HepG2 (cell line): ENCODE results near the gene ANKS3. TPM values are rescaled to one million over a fixed set of nuclear protein-coding genes. Genes with fewer than 3 reads are reported as not detected.

ENCODE experiments used
- ATAC-seq: fragments of 200-7000 bp; cut with Tn5 transposase; 3 replicates; pipeline ENCODE4 v1.9.1; 2020; ENCODE audit warnings: mild to moderate bottlenecking, moderate library complexity
- BruUV-seq: library from RNA; stranded (reverse); fragments of 400-500 nt; replicated peaks from 2 replicates; lab custom pipeline; 2021; lab: Mats Ljungman, UMichigan
- CTCF ChIA-PET: fragments of 300-600 bp; formaldehyde crosslinking; extraction: SDS; loops from one replicate; lab custom pipeline; 2021; ENCODE audit warnings: low total read pairs, inconsistent platforms, low intra/inter-chr PET ratio; lab: Yijun Ruan, JAX
- POLR2A ChIA-PET: fragments of 350-600 bp; sonication (Branson Sonifier 250); formaldehyde crosslinking; loops from one replicate; lab custom pipeline; 2020; ENCODE audit warnings: antibody characterized with exemption, inconsistent platforms; lab: Yijun Ruan, JAX
- DNase-seq: peaks from one replicate; pipeline ENCODE4 v3.0.0-alpha.2; 2015; ENCODE audit warnings: low spot score
- FAIRE-seq: peaks from 3 replicates; lab custom pipeline; 2011; peaks lifted over from hg19 to GRCh38; lab: Jason Lieb, UNC
- H2AFZ ChIP-seq: one replicate; pipeline ENCODE4 v1.6.1; 2011; ENCODE audit warnings: low read length, inconsistent platforms
- H3K27ac ChIP-seq: fragments of 300-600 bp; 3 replicates; pipeline ENCODE4 v1.8.0; 2011; ENCODE audit warnings: mixed run types, mild to moderate bottlenecking, mixed read lengths, low read length, inconsistent platforms; ENCODE audit not compliant: insufficient read depth; ENCODE audit errors: extremely low read length
- H3K27me3 ChIP-seq, 2 experiments: fragments of 200-600 bp in 1 of 2; 2 replicates in 1 of 2; 3 replicates in 1 of 2; pipeline versions ENCODE4 v1.6.0 to v1.8.0; 2011; ENCODE audit warnings: low read length in 2 of 2, mild to moderate bottlenecking in 2 of 2, moderate library complexity in 2 of 2, inconsistent platforms in 1 of 2; ENCODE audit not compliant: insufficient read depth in 2 of 2, control insufficient read depth in 1 of 2
- H3K36me3 ChIP-seq, 2 experiments: fragments of 200-600 bp in 1 of 2; replicated peaks in 1 of 2; 2 replicates in 1 of 2; 3 replicates in 1 of 2; pipeline versions ENCODE4 v1.5.1 to v1.8.0; 2011; ENCODE audit warnings: low read length in 2 of 2, inconsistent platforms in 1 of 2; ENCODE audit not compliant: insufficient read depth in 2 of 2, control insufficient read depth in 1 of 2
- H3K4me1 ChIP-seq: 2 replicates; pipeline ENCODE4 v1.5.1; 2012; ENCODE audit warnings: low read length, inconsistent platforms; ENCODE audit not compliant: insufficient read depth
- H3K4me2 ChIP-seq: 2 replicates; pipeline ENCODE4 v1.6.0; 2011; ENCODE audit warnings: low read depth, low read length, inconsistent platforms
- H3K4me3 ChIP-seq, 3 experiments: fragments of 200-600 bp in 1 of 3; sonication (generic), shearing (Covaris generic) in 1 of 3; replicated peaks in 1 of 3; 2 replicates each; pipeline ENCODE4 v1.5.1; 2011 to 2016; ENCODE audit warnings: low read length in 3 of 3, inconsistent platforms in 2 of 3, low read depth in 2 of 3, mild to moderate bottlenecking in 2 of 3, control low read depth in 1 of 3, mixed read lengths in 1 of 3; ENCODE audit not compliant: insufficient read depth in 1 of 3
- H3K79me2 ChIP-seq: one replicate; pipeline ENCODE4 v1.6.1; 2011; ENCODE audit warnings: low read length, inconsistent platforms; ENCODE audit not compliant: insufficient read depth
- H3K9ac ChIP-seq: 2 replicates; pipeline ENCODE4 v1.6.0; 2011; ENCODE audit warnings: mild to moderate bottlenecking, low read depth, low read length, inconsistent platforms; ENCODE audit not compliant: insufficient read depth
- H3K9me3 ChIP-seq: 2 replicates; pipeline ENCODE4 v1.5.1; 2012; ENCODE audit warnings: mild to moderate bottlenecking, low read length
- H4K20me1 ChIP-seq: 2 replicates; pipeline ENCODE4 v1.6.0; 2011; ENCODE audit warnings: inconsistent platforms, mild to moderate bottlenecking, low read length, moderate library complexity; ENCODE audit not compliant: insufficient read depth
- AHR ChIP-seq: IDR thresholded peaks from 2 replicates; pipeline ENCODE4 v1.6.1; 2018; ENCODE audit warnings: missing genetic modification reagents, missing compliant biosample characterization
- ARID2 ChIP-seq: sonication (generic); formaldehyde crosslinking; IDR thresholded peaks from 2 replicates; pipeline ENCODE4 v1.8.1; 2022; ENCODE audit warnings: mild to moderate bottlenecking, missing genetic modification reagents, borderline replicate concordance
- CHCHD3 ChIP-seq: sonication (generic); formaldehyde crosslinking; IDR thresholded peaks from 2 replicates; pipeline ENCODE4 v1.8.0; 2022; ENCODE audit warnings: mild to moderate bottlenecking, missing genetic modification reagents, moderate library complexity
- FOXO4 ChIP-seq: sonication (generic); formaldehyde crosslinking; conservative IDR thresholded peaks from 2 replicates; pipeline ENCODE4 v1.8.1; 2023; ENCODE audit warnings: missing genetic modification reagents
- GFI1 ChIP-seq: sonication (generic); formaldehyde crosslinking; IDR thresholded peaks from 2 replicates; pipeline ENCODE4 v1.5.0; 2020; ENCODE audit warnings: missing genetic modification reagents, mild to moderate bottlenecking, borderline replicate concordance
- NFKB2 ChIP-seq: sonication (generic); formaldehyde crosslinking; IDR thresholded peaks from 2 replicates; pipeline ENCODE4 v1.4.0; 2020; ENCODE audit warnings: missing genetic modification reagents, borderline replicate concordance
- NRL ChIP-seq: sonication (generic); formaldehyde crosslinking; IDR thresholded peaks from 2 replicates; pipeline ENCODE4 v1.5.0; 2020; ENCODE audit warnings: missing genetic modification reagents, mild to moderate bottlenecking, moderate library complexity, borderline replicate concordance
- RFXANK ChIP-seq: IDR thresholded peaks from 2 replicates; pipeline ENCODE4 v1.6.1; 2016
- SOX13 ChIP-seq, 3 experiments: fragments of 450-650 bp in 1 of 3; sonication (generic) in 1 of 3; formaldehyde crosslinking in 1 of 3; IDR thresholded peaks in 2 of 3; conservative IDR thresholded peaks in 1 of 3; 2 replicates each; pipeline versions ENCODE4 v1.5.0 to v1.6.1; 2016 to 2020; ENCODE audit warnings: antibody characterized with exemption in 1 of 3, mild to moderate bottlenecking in 1 of 3, missing compliant biosample characterization in 1 of 3, missing genetic modification reagents in 1 of 3, moderate library complexity in 1 of 3
- TGIF2 ChIP-seq: IDR thresholded peaks from 2 replicates; pipeline ENCODE4 v1.6.1; 2016; ENCODE audit warnings: control low read depth, missing compliant biosample characterization
- ZNF224 ChIP-seq: sonication (generic); formaldehyde crosslinking; IDR thresholded peaks from 2 replicates; pipeline ENCODE4 v1.5.0; 2020; ENCODE audit warnings: mild to moderate bottlenecking, missing genetic modification reagents
- ZNF251 ChIP-seq: sonication (generic); formaldehyde crosslinking; IDR thresholded peaks from 2 replicates; pipeline ENCODE4 v1.9.0; 2021; ENCODE audit warnings: mild to moderate bottlenecking, missing genetic modification reagents
- ZNF280B ChIP-seq: sonication (generic); formaldehyde crosslinking; IDR thresholded peaks from 2 replicates; pipeline ENCODE4 v1.5.0; 2020; ENCODE audit warnings: missing genetic modification reagents, mild to moderate bottlenecking, borderline replicate concordance
- ZNF317 ChIP-seq: sonication (generic); formaldehyde crosslinking; IDR thresholded peaks from 2 replicates; pipeline ENCODE4 v1.5.0; 2020; ENCODE audit warnings: mild to moderate bottlenecking, missing genetic modification reagents
- ZNF446 ChIP-seq: sonication (generic); formaldehyde crosslinking; IDR thresholded peaks from 2 replicates; pipeline ENCODE4 v1.5.0; 2020; ENCODE audit warnings: mild to moderate bottlenecking, missing genetic modification reagents
- ZNF484 ChIP-seq: sonication (generic); formaldehyde crosslinking; IDR thresholded peaks from 2 replicates; pipeline ENCODE4 v1.5.1; 2020; ENCODE audit warnings: mild to moderate bottlenecking, low read depth, missing genetic modification reagents, borderline replicate concordance
- ZNF709 ChIP-seq: sonication (generic); formaldehyde crosslinking; IDR thresholded peaks from 2 replicates; pipeline ENCODE4 v1.5.0; 2020; ENCODE audit warnings: mild to moderate bottlenecking, missing genetic modification reagents
- WGBS: methylation state at CpG from one replicate; pipeline ENCODE4 v1.1.6; 2017; ENCODE audit warnings: low lambda C conversion rate; 5-methylcytosine and 5-hydroxymethylcytosine counted together
- in situ Hi-C: cut with HindIII; loops from 2 replicates; pipeline ENCODE4 v1.10.0; 2017; ENCODE audit warnings: low pct_unique_long_range_greater_than_20kb; ENCODE audit not compliant: extremely low pct_ligation_motif_present
- intact Hi-C: fragments of 100-400 bp; cut with micrococcal nuclease; formaldehyde crosslinking; loops from one replicate; pipeline ENCODE4 v1.10.0; 2022; ENCODE audit not compliant: unreplicated experiment
- polyA plus RNA-seq, 8 experiments: library from polyadenylated mRNA; depleted of rRNA in 3 of 8; stranded (reverse) in 7 of 8; unstranded in 1 of 8; fragments of >200 nt; fragmentation: Illumina TruSeq in 4 of 8; extraction: Trizol in 4 of 8; gene quantifications; 2 replicates each; pipeline versions ENCODE4 v1.2.1 to v1.2.3, GENCODE V29; 2011 to 2016; ENCODE audit warnings: low read depth in 4 of 8, missing spikeins in 1 of 8, mixed read lengths in 1 of 8; ENCODE audit not compliant: insufficient read depth in 1 of 8
- total RNA-seq, 5 experiments: library from RNA; depleted of rRNA; stranded (reverse); fragments of >200 nt; fragmentation: Illumina TruSeq; extraction: Trizol; gene quantifications; 2 replicates each; pipeline ENCODE4 v1.2.3, GENCODE V29; 2016; ENCODE audit warnings: low read depth in 1 of 5

ANKS3 gene
- total and polyA plus RNA-seq, 2 of the 13 experiments (the other 11 are each of a cell fraction or from before 2014, with no cell fraction given), result 11.4 to 15.9 TPM

GRCh38 chr16:4733747-4734062, 366 bp downstream of the ANKS3 start:
- peaks cover 20% of the 10 kb centered on the region for H3K4me1 ChIP-seq
- no peaks in the 10 kb centered on the region; a peak in 2 of 5 replicates for H3K27me3 ChIP-seq
- peak overlapping the region; percentile 81 for H3K4me2 ChIP-seq
- FAIRE-seq (no peak), ATAC-seq (peak; percentile 5; the same call in 2 of the 3 replicates), DNase-seq (no peak)
- in situ Hi-C loops (no loop called here), intact Hi-C loops (loop anchor here (5.0 kb wide), 1 partner anchor 69 kb away; the partner anchor contains the start of gene ROGDI)
- H4K20me1 ChIP-seq, result no peaks in the 10 kb centered on the region
- H3K79me2 ChIP-seq, result peaks cover 21% of the 10 kb centered on the region
- no peaks in the 10 kb centered on the region for H3K9me3 ChIP-seq
- peak overlapping the region; percentile 80 for H3K27ac ChIP-seq
- POLR2A ChIA-PET, result interaction anchor here (0.9 to 3.1 kb wide), 15 partner anchors 24 to 307 kb away, joined by 3 to 40 read pairs (median 5); partner anchors contain the start of genes NUDT16L1, ROGDI, SEC14L5 and SEPTIN12
- H2AFZ ChIP-seq, result no peak overlapping the region
- peak overlapping the region; percentile 98 to 100 (median 100) for H3K4me3 ChIP-seq
- whole genome bisulfite sequencing, result under 1% methylated on average over 6 of the region's 19 CpGs
- CTCF ChIA-PET, result interaction anchor here (0.6 kb wide), 1 partner anchor 81 kb away, joined by 3 read pairs; no protein-coding TSS in a partner anchor
- peaks cover 4 to 10% of the 10 kb centered on the region in 2 experiments; a peak in 3 of 5 replicates for H3K36me3 ChIP-seq
- BruUV-seq, result TSS peak; percentile 68
- H3K9ac ChIP-seq, result peak overlapping the region; percentile 95
- TF ChIP-seq SOX13 (IDR thresholded peaks at IDR 0.05), result no peak
- TF ChIP-seq SOX13 (CRISPR knock-in tag; conservative IDR thresholded peaks at IDR 0.05 in 1 of 2, IDR thresholded peaks at IDR 0.05 in 1 of 2), result 0 out of 4 replicates have a peak, but pooled peaks of 1 of the 2 experiments have one; percentile 61
- peak; percentile 65; the same call in 1 of the 2 replicates for TF ChIP-seq CHCHD3
- TF ChIP-seq NFKB2 (CRISPR knock-in tag), result 0 out of 2 replicates have a peak, but pooled peaks have one; percentile 9
- TF ChIP-seq GFI1 (CRISPR knock-in tag), result 0 out of 2 replicates have a peak, but pooled peaks have one; percentile 17
- TF ChIP-seq ZNF709 (CRISPR knock-in tag), result 0 out of 2 replicates have a peak, but pooled peaks have one; percentile 34
- no peak for TF ChIP-seq ZNF251 (CRISPR knock-in tag)
- 0 out of 2 replicates have a peak, but pooled peaks have one; percentile 38 for TF ChIP-seq ZNF484 (CRISPR knock-in tag)
- peak; percentile 55; the same call in 1 of the 2 replicates for TF ChIP-seq ZNF317
- peak; percentile 49; the same call in 1 of the 2 replicates for TF ChIP-seq AHR (CRISPR knock-in tag)
- 0 out of 2 replicates have a peak, but pooled peaks have one; percentile 69 for TF ChIP-seq FOXO4 (CRISPR knock-in tag)
- peak; percentile 40; the same call in 1 of the 2 replicates for TF ChIP-seq ZNF446
- TF ChIP-seq ARID2 (CRISPR knock-in tag), result no peak
- TF ChIP-seq ZNF280B, result 0 out of 2 replicates have a peak, but pooled peaks have one; percentile 17
- peak; percentile 60; the same call in 1 of the 2 replicates for TF ChIP-seq ZNF224 (CRISPR knock-in tag)
- TF ChIP-seq TGIF2 (CRISPR knock-in tag), result no peak
- TF ChIP-seq RFXANK (CRISPR knock-in tag), result no peak
- TF ChIP-seq NRL, result 0 out of 2 replicates have a peak, but pooled peaks have one; percentile 33
